Caco-2 (cell line): ENCODE measurements around the gene ID3. TPM values are rescaled to one million over a fixed set of nuclear protein-coding genes. Genes with fewer than 3 reads are reported as not detected.
A peak's percentile ranks its signal among the peaks of the same experiment; 100 is the strongest.

ENCODE experiments used
- BruUV-seq: library from RNA; stranded (reverse); fragments of 400-500 nt; replicated peaks from 2 replicates; lab custom pipeline; 2021; lab: Mats Ljungman, UMichigan
- CTCF ChIA-PET: fragments of 300-600 bp; sonication (Branson Sonifier 250); formaldehyde crosslinking; loops from one replicate; lab custom pipeline; 2022; ENCODE audit warnings: antibody characterized with exemption; lab: Charles Lee
- POLR2A ChIA-PET: fragments of 300-600 bp; sonication (Branson Sonifier 250); formaldehyde crosslinking; loops from one replicate; lab custom pipeline; 2022; ENCODE audit warnings: antibody characterized with exemption; lab: Charles Lee
- DNase-seq, 2 experiments: peaks; one replicate each; pipeline versions ENCODE4 v3.0.0 to v3.0.0-alpha.2; 2020 to 2022
- H3K27me3 ChIP-seq: replicated peaks from 2 replicates; pipeline ENCODE4 v1.6.0; 2011; ENCODE audit warnings: low read length; ENCODE audit not compliant: control insufficient read depth, insufficient read depth
- H3K36me3 ChIP-seq: 2 replicates; pipeline ENCODE4 v1.5.1; 2011; ENCODE audit warnings: low read length; ENCODE audit not compliant: control insufficient read depth, insufficient read depth
- H3K4me1 ChIP-seq: fragments of 250-450 bp; sonication (Bioruptor Pico); 2 replicates; pipeline ENCODE4 v1.5.1; 2020; ENCODE audit warnings: mild to moderate bottlenecking
- H3K4me3 ChIP-seq: 2 replicates; pipeline ENCODE4 v1.5.1; 2011; ENCODE audit warnings: low read depth, mild to moderate bottlenecking, control low read depth, low read length
- H3K9me3 ChIP-seq: fragments of 250-450 bp; sonication (Bioruptor Pico); 2 replicates; pipeline ENCODE4 v1.5.1; 2020; ENCODE audit warnings: mild to moderate bottlenecking, moderate library complexity
- H3K27ac Mint-ChIP-seq: one replicate; pipeline ENCODE4 v1.8.0; 2022; ENCODE audit warnings: mixed read lengths; ENCODE audit not compliant: unreplicated experiment
- H3K27me3 Mint-ChIP-seq: one replicate; pipeline ENCODE4 v1.8.0; 2022; ENCODE audit warnings: mixed read lengths; ENCODE audit not compliant: insufficient read depth, unreplicated experiment
- H3K36me3 Mint-ChIP-seq: one replicate; pipeline ENCODE4 v1.8.0; 2022; ENCODE audit warnings: mild to moderate bottlenecking, mixed read lengths; ENCODE audit not compliant: insufficient read depth, unreplicated experiment
- H3K4me1 Mint-ChIP-seq: one replicate; pipeline ENCODE4 v1.8.0; 2022; ENCODE audit warnings: low read depth, mixed read lengths; ENCODE audit not compliant: unreplicated experiment
- H3K4me3 Mint-ChIP-seq: one replicate; pipeline ENCODE4 v1.8.0; 2022; ENCODE audit warnings: mild to moderate bottlenecking, moderate library complexity, mixed read lengths; ENCODE audit not compliant: unreplicated experiment
- H3K9me3 Mint-ChIP-seq: one replicate; pipeline ENCODE4 v1.8.0; 2022; ENCODE audit warnings: mixed read lengths; ENCODE audit not compliant: unreplicated experiment
- intact Hi-C: fragments of 100-400 bp; cut with micrococcal nuclease; formaldehyde crosslinking; loops from one replicate; pipeline ENCODE4 v1.10.0; 2022; ENCODE audit not compliant: unreplicated experiment
- total RNA-seq: library from RNA; stranded (reverse); gene quantifications from 2 replicates; pipeline ENCODE4 v1.2.3, GENCODE V29; 2022
- TF ChIP-seq, protein P1 (sequence below), 2 experiments: fragments of 200-600 bp in 1 of 2; IDR thresholded peaks; 1 replicate in 1 of 2; 2 replicates in 1 of 2; pipeline versions ENCODE4 v1.5.1 to v1.8.0; 2011 to 2022; ENCODE audit warnings: antibody characterized with exemption in 1 of 2, control low read depth in 1 of 2, inconsistent platforms in 1 of 2, low read depth in 1 of 2, low read length in 1 of 2, mild to moderate bottlenecking in 1 of 2, moderate library complexity in 1 of 2; ENCODE audit not compliant: insufficient read depth in 1 of 2, severe bottlenecking in 1 of 2, unreplicated experiment in 1 of 2

ID3 gene
- total RNA-seq, 1 experiment from 2014 or later, result 13.7 TPM

DNA sequence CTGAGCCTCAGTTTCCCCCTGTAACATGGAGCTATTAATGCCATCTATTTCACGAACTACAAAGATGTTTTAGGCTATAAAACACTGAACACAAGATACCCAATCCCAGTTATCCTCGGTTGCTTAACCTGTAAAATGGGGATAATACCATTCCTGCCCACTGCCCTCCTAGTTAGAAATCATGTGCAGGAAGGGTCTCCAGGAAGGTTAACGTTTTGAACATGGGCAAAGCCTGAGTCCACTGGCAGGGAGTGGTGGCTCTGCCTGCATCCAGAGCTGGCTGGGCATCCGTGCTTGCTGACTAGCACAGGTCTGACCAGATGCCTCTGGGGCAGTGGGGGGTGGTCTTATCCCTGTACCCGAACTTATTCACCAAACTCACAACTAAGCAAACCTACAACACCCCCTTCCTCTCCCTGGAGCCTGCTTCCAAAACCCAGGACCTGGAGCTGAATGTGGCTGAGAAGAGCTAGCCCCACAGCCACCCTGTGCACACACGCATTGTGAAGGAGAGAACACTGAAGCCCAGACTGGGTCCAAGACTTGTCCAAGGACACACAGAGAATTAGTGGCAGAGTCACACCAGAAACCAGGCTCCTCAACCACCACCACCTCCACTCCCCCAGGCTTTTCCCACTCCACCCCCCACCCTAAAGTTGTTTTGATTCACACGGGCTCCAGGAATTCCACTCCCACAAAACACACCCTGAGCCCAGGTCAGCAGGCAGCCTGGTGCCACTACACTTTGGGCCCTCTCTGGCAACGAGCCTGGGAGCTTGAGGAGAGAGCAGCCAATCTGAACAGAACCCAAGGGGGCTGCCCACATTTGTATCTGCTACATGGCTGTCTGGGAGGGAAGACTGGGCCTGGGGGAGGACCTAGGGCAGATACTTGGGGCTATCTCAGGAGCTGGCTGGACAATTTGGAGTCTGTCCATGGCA lies 29.9 kb downstream of the ID3 start:
- Histone ChIP-seq H3K36me3 (no peaks in the 10 kb centered on the region; the same call in 1 of the 2 replicates), H3K9me3 (no peaks in the 10 kb centered on the region), H3K27me3 (no peaks in the 10 kb centered on the region), H3K4me1 (peaks cover 22% of the 10 kb centered on the region), H3K4me3 (peak overlapping the region; percentile 86)
- intact Hi-C loops, result loop anchor here (10.0 kb wide), 1 partner anchor 185 kb away; the partner anchor contains the start of gene HNRNPR
- Mint-ChIP-seq H3K4me1 (peaks cover 6% of the 10 kb centered on the region), H3K4me3 (peak overlapping the region; percentile 91), H3K9me3 (no peaks in the 10 kb centered on the region), H3K36me3 (no peaks in the 10 kb centered on the region), H3K27ac (no peak overlapping the region), H3K27me3 (no peaks in the 10 kb centered on the region)
- ChIA-PET POLR2A (interaction anchor here (0.9 kb wide), 1 partner anchor 28 kb away, joined by 3 read pairs; no protein-coding TSS in a partner anchor), CTCF (interaction anchor here (1.1 to 2.0 kb wide), 2 partner anchors 33 to 45 kb away, joined by 3 to 5 read pairs; partner anchors contain the start of gene ASAP3)
- no peak for DNase-seq
- TSS peak; percentile 51 for BruUV-seq
- TF ChIP-seq, protein P1, sequence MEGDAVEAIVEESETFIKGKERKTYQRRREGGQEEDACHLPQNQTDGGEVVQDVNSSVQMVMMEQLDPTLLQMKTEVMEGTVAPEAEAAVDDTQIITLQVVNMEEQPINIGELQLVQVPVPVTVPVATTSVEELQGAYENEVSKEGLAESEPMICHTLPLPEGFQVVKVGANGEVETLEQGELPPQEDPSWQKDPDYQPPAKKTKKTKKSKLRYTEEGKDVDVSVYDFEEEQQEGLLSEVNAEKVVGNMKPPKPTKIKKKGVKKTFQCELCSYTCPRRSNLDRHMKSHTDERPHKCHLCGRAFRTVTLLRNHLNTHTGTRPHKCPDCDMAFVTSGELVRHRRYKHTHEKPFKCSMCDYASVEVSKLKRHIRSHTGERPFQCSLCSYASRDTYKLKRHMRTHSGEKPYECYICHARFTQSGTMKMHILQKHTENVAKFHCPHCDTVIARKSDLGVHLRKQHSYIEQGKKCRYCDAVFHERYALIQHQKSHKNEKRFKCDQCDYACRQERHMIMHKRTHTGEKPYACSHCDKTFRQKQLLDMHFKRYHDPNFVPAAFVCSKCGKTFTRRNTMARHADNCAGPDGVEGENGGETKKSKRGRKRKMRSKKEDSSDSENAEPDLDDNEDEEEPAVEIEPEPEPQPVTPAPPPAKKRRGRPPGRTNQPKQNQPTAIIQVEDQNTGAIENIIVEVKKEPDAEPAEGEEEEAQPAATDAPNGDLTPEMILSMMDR (IDR thresholded peaks at IDR 0.05; ENCODE audit: insufficient read depth in 1 of 2, low read depth in 1 of 2, low read length in 1 of 2, severe bottlenecking in 1 of 2, unreplicated experiment in 1 of 2), result no peak

DNA sequence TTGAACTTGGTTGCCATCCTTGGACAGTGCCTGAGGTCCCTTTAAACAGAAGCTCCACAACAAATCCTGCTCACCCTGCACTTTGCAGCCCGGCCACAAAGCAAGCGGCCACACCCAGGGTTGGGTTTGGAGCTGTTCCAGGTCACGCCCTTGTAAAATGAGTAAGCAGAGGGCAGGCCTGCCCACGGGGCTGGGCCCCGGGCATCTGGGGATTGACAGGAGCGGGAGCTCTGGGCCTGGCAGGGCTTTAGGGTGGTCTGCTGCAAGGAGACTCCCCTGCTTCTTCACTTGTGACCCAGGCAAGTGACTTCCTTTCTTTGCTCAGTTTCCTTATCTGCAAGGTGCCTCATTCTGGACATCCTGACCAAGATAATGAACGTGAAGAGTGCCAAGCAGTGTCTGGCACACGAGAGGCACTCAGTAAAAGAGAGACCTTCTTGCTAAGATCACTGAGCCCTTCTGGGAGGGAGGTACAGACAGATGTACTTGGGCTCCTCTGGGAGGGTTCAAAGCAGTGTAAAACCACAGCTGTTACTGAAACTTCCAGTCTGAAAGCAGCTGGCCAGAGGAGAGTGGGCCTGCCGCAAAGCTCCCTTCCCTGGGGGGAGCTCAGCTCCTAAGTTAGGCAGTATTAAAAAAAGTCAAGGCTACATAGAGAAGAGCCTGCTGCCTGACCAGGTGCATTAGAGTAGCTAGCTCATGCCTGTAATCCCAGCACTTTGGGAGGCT lies 30.9 kb downstream of the ID3 start:
- Histone ChIP-seq H3K27me3 (no peaks in the 10 kb centered on the region), H3K4me1 (peaks cover 22% of the 10 kb centered on the region), H3K4me3 (no peak overlapping the region), H3K9me3 (no peaks in the 10 kb centered on the region), H3K36me3 (no peaks in the 10 kb centered on the region; the same call in 1 of the 2 replicates)
- intact Hi-C loops, result no loop called here
- H3K4me3 Mint-ChIP-seq, result peak overlapping the region; percentile 91
- BruUV-seq, result no TSS peak
- TF ChIP-seq, protein P1 (IDR thresholded peaks at IDR 0.05; ENCODE audit: insufficient read depth in 1 of 2, low read depth in 1 of 2, low read length in 1 of 2, severe bottlenecking in 1 of 2, unreplicated experiment in 1 of 2), result no peak
- peaks cover 4% of the 10 kb centered on the region for H3K4me1 Mint-ChIP-seq
- no peaks in the 10 kb centered on the region for H3K9me3 Mint-ChIP-seq
- DNase-seq, result no peak
- H3K27me3 Mint-ChIP-seq, result no peaks in the 10 kb centered on the region
- CTCF ChIA-PET, result interaction anchor here (1.0 to 2.0 kb wide), 3 partner anchors 32 to 107 kb away, joined by 3 to 5 read pairs (median 4); partner anchors contain the start of gene ASAP3
- POLR2A ChIA-PET, result interaction anchor here (0.7 to 0.9 kb wide), 2 partner anchors 29 to 184 kb away, joined by 3 to 5 read pairs; partner anchors contain the start of gene HNRNPR
- H3K27ac Mint-ChIP-seq, result no peak overlapping the region
- no peaks in the 10 kb centered on the region for H3K36me3 Mint-ChIP-seq

DNA sequence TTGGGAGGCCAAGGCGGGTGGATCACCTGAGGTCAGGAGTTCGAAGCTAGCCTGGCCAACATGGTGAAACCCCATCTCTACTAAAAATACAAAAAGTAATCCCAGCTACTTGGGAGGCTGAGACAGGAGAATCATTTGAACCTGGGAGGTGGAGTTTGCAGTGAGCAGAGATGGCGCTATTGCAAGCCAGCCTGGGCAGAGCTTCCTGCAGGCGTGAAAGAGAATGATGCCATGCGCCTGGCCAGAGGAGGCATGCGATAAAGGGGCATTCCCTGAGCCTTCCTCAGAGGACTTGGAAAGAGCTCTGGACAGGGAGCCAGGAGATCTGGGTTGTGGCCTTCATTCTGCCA lies 31.4 kb downstream of the ID3 start:
- no peaks in the 10 kb centered on the region for H3K36me3 Mint-ChIP-seq
- DNase-seq, result no peak
- CTCF ChIA-PET, result interaction anchor here (1.0 to 2.0 kb wide), 3 partner anchors 31 to 107 kb away, joined by 3 to 5 read pairs (median 4); partner anchors contain the start of gene ASAP3
- Histone ChIP-seq H3K4me3 (no peak overlapping the region), H3K9me3 (no peaks in the 10 kb centered on the region), H3K36me3 (no peaks in the 10 kb centered on the region; the same call in 1 of the 2 replicates), H3K27me3 (no peaks in the 10 kb centered on the region), H3K4me1 (peaks cover 19% of the 10 kb centered on the region)
- H3K4me3 Mint-ChIP-seq, result no peak overlapping the region
- TF ChIP-seq, protein P1 (IDR thresholded peaks at IDR 0.05; ENCODE audit: insufficient read depth in 1 of 2, low read depth in 1 of 2, low read length in 1 of 2, severe bottlenecking in 1 of 2, unreplicated experiment in 1 of 2), result no peak
- H3K27ac Mint-ChIP-seq, result no peak overlapping the region
- no peaks in the 10 kb centered on the region for H3K9me3 Mint-ChIP-seq
- BruUV-seq, result no TSS peak
- no peaks in the 10 kb centered on the region for H3K4me1 Mint-ChIP-seq
- intact Hi-C loops, result no loop called here
- POLR2A ChIA-PET, result interaction anchor here (0.7 kb wide), 1 partner anchor 184 kb away, joined by 5 read pairs; the partner anchor contains the start of gene HNRNPR
- H3K27me3 Mint-ChIP-seq, result no peaks in the 10 kb centered on the region
